CD4-positive, alpha-beta T cell treated with Interferon alpha-2 for 1 hour (primary cell): ENCODE results near the gene ABCC1.
A peak's percentile ranks its signal among the peaks of the same experiment; 100 is the strongest.

Source experiments
- DNase-seq, 2 donors: peaks; one replicate each; pipeline ENCODE4 v3.0.0-alpha.2; 2020 to 2022

Gene ABCC1

DNA sequence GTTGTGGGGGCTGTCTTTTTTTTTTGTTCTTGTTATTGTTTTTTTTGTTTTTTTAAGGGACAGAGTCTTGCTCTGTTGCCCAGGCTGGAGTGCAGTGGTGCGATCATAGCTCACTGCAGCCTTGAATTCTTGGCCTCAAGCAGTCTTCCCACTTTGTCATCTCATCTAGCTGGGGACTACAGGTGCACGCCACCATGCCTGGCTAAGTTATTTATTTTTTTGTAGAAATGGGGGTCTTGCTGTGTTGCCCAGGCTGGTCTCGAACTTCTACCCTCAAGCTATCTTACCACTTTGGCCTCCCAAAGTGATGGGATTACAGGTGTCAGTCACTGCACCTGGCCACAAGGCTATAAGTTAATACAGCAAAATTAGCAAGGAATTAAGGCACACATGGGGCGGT lies 101.7 kb downstream of the ABCC1 start:
- no peak for DNase-seq

DNA sequence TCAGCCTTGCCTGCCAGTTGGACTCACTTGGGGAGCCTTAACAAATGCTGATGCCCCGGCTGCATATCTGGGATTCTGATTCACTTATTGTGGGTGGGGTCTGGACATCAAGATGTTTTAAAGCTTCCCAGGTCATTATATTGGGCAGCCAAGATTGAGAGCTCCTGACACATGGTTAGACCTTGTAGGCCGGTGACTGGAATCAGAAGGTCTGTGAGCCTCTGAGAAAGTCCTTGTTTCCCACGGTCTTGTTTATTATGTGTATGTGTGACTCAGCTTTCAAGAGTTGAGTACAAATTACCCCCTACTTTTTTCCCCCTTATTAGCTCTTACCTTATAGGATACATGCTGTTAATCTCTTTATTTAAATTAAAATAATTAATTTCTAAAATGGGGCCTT lies 103.5 kb downstream of the ABCC1 start:
- no peak for DNase-seq

DNA sequence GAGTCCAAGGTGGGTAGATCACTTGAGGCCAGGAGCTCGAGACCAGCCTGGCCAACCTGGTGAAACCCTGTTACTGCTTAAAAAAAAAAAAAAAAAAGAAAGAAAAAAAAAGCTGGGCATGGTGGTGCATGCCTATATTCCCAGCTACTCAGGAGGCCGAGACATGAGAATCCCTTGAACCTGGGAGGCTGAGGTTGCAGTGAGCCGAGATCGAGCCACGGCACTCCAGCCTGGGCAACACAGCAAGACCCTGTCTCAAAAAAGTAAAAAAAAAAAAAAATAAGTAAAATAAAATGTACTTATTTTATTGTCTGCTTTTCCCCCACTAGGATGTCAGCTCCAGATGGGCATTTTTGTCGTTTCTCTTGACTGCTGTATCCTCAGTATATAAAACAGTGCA lies 107.7 kb downstream of the ABCC1 start:
- no peak for DNase-seq

DNA sequence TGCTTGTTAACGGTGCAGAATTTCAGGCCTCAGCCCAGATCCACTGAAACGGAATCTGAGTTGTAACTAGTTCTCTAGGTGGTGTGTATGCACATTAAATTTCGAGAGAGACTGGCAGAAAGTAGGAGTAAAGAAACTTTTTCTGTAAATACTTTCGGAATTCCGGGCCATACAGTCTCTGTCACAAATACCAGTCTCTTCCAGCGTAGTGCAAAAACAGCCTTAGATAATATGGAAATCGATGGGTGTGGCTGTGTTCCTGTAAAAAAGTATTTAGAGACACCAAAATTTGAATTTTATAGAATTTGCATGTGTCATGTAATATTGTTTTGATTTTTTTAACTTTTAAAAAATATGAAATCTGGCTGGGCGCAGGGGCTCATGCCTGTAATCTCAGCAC lies 109.7 kb downstream of the ABCC1 start:
- DNase-seq = no peak

DNA sequence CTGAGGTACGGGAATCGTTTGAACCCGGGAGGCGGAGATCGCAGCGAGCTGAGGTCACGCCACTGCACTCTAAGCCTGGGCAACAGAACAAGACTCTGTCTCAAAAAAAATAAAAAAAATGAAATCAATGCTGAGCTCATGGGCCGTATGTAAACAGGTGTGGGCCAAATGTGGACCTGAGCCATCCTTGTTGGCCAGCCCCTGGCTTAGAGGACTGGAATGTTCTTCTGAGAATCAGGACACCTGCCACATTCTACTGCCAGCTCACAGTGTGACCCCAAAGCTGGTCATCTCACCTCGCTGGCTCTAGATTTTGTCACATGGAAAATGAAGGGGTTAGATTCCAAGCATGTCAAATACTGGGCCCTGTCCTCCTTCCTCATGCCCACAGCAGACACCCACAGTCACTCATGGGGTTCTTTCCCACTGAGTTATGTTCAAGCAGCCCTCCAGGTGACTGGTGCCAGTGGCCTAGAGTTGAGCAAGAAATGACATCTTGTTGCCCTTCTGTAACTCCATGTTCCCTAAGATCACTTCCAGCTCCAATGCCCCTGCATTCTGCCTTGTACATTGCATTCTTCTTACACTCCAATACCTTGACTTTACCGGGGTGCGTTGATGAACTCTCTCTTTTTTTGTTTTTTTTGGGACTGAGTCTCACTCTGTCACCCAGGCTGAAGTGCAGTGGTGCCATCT lies 110.6 kb downstream of the ABCC1 start:
- no peak for DNase-seq

DNA sequence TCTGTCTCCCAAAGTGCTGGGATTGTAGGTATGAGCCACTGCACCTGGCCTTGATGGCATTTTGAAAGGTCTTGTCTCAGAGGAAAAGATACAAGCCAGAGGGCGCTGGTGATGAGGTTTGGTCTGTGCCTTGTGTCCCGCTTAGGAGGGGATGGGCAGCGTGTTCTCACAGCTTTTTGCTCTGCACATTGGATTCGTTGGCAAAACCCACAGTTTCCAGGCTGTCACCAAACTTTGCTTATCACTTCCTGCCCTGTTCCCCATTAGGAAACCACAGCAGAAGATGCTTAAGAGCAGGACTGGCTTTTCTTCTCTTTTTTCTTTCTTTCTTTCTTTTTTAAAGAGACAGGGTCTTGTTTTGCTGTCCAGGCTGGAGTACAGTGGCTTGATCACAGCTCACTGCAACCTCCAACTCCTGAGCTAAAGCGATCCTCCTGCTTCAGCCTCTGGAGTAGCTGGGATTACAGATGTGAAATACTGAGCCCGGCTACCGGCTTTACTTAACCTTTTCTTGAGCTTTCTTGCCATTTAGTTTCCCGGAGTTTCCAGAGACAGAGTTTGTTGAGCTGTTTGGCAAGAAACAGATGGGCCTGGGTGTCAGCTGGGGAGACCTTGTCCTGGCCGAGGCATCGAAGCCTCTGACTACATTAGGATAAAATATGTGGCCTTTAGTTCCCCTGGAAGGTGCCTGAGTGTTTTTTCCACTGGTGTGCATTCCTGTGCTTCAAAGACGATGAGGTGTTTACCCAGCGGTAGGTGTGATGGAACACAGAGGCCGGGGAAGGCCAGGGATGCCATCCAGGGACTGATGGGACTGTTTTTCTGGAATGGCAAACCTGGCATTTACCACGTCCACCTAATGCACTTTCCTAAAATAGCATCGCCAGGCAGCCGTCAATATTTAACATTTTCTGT lies 112.9 kb downstream of the ABCC1 start:
- peak in 1 of 2 donors; percentile 26 for DNase-seq

DNA sequence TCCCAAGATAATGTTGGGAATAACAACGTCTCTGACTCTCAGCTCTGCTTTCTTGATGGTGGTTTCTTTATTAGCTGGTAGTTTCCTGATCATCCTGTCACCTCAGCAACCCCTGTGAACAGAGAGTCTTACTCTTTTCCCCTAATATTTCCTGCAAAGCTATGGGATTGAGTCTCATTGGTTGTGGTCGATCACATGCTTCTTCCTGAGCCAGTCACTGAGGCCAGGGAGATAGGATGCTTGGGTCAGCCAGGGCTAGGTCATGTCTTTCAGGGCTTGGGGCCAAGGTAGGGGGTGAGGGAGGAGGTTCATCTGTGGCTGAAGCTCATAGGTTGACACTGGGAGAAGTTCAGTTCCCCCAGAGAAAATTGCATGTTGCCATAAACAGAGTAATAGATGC lies 114.3 kb downstream of the ABCC1 start:
- DNase-seq = no peak

DNA sequence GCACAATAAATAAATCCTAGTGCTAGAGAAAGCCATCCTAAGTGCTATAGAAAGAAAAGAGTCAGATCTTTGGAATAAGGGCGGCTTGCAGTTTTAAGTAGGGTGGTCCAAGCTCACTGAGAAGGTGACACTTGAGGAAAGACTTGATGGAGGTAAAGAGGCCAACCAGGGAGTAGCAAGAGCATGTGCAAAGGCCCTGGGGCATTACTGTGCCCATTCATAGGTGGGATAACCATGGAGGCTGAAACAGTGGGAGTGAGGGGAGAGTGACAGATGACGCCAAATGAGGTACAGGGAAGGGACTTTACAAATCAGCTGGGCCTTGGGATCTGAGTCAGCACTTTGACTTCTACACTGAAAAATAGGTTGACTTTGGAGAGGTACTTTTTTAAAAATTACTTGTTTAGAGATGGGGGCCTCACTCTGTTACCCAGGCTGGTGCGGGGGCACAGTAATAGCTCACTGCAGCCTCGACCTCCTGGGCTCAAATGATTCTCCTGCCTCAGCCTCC lies 115.5 kb downstream of the ABCC1 start:
- DNase-seq = no peak

DNA sequence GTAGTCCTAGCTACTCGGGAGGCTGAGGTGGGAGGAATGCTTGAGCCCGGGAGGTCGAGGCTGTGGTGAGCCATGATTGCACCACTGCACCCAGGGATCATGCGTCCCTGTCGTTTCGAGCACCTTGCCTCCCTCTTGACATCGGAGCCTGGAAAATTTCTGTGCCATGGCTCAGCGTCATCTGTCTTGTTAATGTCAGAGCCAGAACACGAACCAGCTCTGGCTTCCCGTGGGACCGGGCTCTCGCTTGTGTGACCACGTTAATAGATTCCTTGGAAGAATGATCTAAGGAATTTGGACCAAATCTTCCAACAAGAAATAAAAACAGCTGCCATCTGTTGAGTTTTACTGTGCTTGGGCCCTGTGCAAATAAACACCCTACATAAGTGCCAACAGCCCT lies 117.7 kb downstream of the ABCC1 start:
- no peak for DNase-seq

DNA sequence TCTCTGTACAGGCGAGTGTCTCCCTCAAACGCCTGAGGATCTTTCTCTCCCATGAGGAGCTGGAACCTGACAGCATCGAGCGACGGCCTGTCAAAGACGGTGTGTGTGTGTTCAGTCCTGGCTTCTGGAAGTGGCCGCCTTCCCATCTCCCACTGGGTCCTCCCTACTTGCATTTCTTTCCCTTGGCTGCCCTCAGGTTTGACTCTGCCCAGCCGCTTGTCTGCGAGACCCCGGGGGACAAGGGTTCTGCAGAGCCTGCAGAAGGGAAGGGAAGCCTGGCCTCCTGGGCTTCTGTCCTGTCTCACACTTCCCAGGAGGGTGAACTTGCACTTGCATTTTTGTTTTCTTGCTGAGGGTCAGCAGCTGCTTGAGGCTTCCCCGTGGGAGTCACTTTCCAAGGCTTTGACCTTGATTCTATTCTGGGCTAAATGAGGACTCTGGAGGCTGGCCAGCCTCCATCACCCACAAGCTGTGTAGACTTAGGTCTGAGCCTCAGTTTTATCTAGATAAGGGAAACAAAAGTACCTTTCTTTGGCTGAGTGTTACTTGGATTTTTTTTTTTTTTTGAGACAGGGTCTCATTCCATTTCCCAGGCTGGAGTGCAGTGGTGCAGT lies 122.3 kb downstream of the ABCC1 start:
- DNase-seq = no peak

DNA sequence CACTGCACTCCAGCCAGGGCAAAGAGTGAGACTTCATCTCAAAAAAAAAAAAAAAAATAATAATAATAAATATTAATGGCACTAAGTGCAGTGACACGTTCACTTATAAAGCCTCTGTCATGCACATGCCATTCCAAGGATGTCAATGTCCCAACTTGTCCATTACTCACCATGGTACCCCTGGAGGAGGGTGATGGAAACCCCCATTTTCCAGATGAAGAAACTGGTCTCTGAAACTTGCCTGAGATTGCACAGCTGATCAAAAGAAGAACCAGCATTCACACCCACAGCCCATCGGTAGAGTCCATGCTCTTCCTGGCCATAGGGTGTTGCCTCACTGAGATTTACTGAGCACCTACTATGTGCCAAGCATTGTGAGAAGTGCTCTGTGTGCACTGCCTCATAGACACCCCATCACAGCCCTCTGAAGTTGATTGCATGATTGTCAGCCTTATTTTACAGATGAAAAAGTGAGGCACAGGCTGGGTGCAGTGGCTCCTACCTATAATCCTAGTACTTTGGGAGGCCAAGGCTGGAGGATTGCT lies 123.7 kb downstream of the ABCC1 start:
- DNase-seq = no peak

DNA sequence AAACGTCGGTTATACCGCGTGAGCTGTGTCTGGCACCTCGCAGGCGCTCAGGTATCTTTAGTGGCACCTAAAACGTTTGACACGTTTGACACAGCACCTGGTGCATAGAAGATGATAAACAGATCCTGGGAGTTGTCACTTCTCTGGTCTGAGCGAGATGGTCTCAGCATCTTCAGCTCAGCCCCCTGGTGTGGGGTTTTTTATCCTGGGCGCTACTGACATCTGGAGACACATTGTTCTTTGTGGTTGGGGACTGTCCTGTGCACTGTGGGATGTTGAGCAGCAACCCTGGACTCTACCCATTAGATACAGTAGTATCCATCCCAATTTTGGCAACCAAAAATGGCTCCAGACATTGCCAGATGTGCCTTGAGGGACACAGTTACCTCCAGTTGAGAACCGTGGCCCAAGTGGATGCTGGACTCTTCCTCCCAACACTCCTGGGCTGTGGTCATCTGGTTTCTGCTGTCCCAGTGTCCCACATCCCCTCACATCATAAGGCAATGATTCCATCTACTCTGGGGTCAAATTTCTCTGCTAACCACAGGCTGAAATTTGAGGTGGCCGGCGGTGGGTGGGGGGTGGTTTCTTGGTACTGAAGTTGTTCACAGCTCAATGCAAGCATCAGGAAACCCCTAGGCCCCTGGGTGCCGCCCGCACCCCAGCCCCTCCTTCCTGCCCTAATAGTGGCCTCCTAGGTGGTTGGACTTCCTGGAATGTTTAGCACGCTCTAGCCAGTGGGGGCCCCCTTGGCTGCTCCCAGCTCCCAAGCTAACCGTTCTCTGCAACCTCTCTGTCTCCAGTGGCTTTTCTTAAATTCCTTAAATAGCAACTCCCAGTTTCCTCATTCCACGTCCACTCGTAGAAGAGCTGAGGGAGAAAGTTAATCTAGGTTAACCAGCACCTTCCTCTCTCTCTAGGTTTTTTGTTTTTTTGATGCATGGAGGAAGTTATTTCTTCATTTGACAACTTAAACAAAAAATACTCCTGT lies 124.8 kb downstream of the ABCC1 start:
- DNase-seq = no peak

DNA sequence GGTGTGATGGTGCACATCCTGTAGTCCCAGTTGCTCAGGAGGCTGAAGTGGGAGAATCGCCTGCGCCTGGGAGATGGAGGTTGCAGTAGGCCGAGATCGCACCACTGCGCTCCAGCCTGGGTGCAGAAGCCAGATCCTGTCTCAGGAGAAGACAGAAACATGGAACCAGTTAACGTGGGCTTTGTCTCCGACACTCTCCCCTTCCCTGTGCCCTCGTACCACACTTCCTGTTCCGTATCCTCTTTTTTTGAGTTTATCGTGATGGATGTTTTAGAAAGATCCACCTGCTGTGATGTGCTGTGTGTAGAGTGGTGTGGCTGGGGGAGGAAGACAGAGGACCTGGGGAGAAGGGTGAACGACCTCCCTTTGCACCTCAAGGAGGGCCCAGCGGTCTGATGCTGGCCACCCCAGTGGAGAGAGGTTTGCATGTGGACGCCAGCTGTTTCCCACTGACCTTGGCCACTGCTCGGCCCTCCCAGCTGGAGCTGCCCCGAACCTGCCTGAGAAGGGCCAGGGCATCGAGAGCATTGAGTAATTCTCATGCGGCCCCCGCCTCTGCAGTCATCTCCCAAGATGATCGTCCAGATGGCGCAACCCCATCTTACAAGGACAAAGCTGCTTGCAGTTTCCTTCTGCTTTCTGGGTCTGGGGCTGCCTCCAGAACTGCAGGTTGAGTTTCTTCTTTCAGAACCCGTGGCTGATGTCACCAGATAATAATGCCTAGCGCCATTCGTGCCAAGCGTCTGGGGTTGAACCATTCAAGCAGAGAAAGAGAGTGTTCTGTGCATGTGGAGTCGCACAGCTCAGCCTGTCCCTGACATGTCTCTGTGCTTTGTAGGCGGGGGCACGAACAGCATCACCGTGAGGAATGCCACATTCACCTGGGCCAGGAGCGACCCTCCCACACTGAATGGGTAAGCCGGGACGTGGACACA lies 126.3 kb downstream of the ABCC1 start:
- DNase-seq = peak; percentile 9 to 63

DNA sequence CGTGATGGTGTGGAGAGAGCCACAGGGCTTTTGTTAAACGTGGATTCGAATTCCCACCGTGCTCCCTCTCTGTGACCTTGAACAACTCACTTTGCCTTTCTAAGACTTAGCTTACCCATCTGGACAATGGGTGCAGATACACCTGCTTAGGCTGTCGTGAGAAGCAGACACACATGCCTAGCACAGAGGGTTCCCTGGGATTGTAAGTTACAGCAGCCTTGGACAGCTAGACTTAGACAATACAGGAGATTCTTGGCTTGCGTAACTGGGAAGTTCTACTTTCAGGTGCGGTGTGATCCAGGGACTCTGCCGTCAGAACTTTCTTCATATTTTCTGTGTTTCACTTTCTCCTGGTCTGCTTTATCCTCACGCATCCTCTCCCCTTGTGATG lies 127.0 kb downstream of the ABCC1 start:
- DNase-seq = no peak

DNA sequence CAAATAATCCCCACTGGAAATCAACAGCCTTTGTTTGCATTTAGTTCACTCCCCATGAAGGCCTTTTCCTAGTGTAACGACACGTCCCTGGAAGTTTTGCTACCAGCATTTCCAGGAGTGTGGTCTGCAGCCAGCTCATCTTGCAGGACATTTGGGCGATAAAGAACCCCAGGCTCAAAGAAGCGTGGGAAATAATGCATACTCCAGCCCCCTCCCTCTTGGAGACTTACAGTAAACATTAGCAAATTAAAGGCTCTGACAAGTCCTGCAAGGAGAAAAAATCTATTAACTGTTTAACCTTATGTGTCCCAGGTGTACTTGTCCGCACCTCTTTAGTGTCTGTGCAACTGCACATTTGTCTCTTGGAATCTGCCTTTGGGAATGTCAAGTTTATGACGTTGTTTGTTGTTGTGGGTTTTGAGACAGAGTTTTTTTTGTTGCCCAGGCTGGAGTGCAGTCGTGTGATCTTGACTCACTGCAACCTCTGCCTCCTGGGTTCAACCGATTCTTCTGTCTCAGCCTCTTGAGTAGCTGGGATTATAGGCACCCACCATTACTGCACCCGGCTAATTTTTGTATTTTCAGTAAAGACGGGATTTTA lies 131.1 kb downstream of the ABCC1 start:
- DNase-seq = no peak

DNA sequence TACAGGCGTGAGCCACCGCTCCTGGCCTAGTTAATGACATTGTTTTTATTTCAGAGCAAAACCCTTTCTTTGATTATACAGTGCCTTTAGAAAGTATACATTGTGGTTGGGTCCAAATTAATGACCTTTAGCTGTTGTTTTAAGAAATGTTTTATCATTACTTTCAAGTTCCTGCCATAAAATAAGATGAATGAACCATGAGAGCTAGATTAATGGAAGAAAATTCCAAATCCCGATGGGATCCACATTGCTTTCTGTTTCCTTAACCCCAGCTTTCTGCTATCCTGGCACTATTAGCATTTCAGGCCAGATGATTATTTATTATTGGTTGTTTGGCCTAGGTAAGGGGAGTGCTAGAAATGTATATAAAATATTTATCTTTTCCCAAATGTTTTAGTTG lies 131.7 kb downstream of the ABCC1 start:
- no peak for DNase-seq

DNA sequence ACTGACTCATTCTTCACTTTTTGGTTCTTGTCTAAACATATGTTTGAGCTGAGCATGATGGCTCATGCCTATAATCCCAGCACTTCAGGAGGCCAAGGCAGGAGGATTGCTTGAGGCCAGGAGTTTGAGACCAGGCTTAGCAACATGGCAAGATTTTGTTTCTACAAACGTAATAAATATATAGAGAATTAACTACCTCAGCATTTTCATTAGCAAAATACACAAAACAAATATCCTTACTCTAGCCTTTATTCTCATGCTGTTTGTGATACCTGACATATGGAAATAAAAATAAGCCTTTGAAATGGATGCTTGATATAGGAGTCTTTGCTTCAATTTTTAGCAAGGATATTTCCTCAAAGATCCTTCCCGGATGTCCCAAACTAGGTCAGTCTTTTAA lies 132.8 kb downstream of the ABCC1 start:
- no peak for DNase-seq

DNA sequence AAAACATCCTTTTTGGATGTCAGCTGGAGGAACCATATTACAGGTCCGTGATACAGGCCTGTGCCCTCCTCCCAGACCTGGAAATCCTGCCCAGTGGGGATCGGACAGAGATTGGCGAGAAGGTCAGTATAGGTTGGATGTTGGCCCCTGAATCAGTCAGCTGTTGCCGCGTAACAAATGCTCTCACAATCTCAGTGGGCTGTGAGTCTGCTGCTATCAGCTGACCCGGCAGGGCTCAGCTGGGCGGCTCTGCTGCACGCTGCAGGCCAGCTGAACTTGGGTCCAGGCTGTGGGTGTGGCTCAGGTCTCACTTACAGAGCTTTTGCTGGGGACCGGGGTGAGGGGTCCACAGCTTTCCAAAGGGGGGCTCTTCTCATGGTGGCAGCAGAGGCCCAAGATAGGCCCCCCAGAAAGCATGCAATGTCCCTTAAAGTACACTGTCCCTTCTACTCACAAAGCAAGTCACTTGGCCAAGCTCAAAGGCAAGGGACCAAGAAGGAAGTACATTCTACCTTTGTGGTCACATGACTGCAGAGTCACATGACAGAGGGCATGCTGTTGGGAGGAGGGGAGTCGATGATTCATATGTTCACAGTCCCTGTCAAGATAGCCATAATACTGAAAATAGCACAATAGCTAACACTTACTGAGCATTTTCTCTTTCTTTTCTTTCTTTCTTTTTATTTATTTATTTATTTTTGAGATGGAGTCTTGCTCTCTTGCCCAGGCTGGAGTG lies 134.2 kb downstream of the ABCC1 start:
- no peak for DNase-seq

DNA sequence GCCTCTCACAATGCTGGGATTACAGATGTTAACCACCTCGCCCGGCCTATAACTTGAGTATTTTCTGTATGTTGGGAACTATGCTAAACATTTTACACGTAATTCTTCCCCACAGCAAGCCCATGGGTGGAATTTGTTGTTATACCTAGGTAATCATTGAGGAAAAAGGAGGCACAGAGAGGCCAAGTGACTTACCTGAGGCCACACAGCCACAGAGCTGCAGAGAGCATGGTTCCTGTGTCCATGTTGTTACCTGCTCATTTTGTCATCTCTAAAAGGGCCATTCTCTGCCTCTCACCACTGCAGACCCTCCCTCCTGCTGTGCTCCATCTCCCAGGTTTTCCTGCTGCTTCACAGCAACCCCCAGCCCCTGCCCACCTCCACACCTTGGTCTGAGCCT lies 135.5 kb downstream of the ABCC1 start:
- no peak for DNase-seq
